GM21737 (cell line): ENCODE results near the gene LIMCH1.

Experiments used
- ATAC-seq: cut with Tn5 transposase; IDR thresholded peaks from one replicate; pipeline ENCODE4 v1.9.1; 2021; ENCODE audit warnings: mild to moderate bottlenecking, moderate library complexity; ENCODE audit not compliant: unreplicated experiment

Gene LIMCH1

DNA sequence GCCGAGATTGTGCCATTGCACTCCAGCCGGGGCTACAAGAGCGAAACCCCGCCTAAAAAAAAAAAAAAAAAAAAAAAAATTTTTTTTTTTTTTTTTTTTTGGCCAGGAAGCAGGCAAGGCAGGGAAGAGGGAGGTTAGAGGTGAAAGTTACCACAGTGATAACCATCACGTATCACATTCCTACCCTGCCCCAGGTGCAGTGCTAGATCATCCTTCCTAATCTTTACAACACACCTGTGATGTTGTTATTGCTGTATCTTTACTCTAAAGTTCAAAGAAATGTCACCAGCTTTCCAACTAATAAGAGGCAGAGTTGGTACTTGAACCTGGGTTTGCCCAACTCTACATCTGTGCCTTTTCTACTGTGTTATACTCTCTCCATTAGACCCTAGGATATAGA lies 7.2 kb upstream of the LIMCH1 start:
- no peak for ATAC-seq

DNA sequence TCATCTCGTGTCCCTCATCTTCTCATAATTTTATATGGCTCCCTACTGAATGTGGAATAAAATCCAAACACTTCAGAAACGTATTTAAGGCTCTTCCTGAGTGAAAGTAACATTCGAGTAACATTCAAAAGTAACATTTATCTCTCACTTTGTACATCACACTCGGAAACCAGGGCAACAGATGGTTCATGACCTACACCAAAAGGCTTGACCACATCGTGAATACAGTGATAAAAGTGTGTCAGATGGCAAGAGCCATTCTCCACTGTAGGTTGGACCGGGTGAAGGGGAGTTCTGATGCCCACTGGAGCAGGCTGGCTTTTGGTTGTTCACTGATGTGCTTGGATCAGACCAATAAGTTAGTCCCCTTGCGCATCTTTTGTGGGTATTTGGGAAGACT lies 5.6 kb upstream of the LIMCH1 start:
- no peak for ATAC-seq

DNA sequence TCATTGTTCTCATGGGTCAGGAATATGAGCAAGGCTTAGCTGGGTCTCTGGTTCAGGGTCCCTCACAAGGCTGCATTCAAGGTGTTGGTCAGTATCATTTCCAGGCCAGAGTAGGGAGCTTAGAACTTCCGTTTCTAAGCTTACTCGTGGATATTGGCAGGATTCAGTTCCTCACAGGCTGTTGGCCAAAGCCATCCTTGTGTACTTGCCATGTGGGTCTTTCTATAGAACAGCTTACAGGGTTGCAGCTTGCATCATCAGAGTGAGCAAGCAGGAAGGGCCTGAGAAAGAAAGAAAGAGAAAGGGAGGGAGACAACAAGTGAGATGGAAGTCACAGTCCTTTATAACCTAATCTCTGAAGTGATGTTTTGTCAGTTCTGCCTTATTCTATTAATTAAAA lies 5.1 kb upstream of the LIMCH1 start:
- no peak for ATAC-seq

DNA sequence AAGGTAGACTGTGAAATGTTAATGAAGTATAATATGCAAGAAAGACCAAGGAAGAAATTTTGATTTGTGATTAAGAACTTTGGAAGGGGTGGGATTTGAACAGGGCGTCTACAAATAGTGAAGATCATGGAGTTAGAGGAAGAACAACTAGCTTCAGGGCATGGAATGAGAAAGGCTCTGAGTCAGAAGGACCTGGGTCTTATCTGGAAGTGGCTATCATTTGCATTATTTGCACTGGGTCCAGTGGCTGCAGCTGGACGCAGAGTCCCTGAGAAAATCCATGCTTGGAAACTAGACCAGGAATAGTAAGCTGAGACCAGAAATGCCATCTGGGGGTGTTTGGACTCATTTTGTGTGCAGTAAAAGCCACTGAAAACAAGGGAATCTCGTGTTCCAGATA lies 4.3 kb upstream of the LIMCH1 start:
- no peak for ATAC-seq

DNA sequence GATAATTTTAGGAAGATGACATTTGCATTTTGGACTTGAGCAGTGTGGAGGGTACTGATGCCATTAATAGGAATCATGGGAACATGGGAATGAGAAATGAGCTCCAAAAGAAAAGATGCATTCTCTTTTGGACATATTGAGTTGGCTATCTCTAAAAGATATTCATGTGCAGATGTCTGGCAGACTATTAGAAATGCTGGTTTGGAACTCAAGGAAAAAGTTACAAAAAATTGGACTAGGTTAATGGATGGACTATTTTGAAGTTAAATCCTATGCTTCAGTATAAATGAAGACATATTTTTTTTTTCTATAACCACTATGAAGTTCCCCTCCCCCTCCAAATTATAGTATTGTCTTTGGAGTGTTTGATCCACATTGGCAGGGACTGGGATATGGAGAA lies 3.6 kb upstream of the LIMCH1 start:
- no peak for ATAC-seq

DNA sequence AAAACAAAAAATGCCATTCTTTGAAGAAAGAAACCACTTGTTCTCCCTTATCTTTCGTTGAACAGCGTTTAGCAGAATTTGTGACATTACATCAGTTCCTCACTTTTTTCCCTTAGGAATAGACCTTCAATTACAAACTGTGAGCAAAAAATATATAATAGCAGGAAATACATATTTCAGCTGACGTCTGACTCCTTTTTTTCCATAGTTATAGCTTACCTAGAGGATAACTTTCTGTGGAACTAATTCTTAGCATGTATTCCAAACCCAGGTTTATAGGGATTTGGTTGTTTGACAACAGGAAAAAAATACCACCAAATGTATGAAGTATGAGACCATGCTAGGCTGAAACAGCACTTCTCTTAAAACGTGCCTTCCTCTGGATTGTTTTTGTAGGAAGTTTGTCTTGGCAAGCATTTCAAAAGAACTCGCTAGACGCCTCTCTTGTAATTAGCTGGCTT lies 2.0 kb upstream of the LIMCH1 start:
- ATAC-seq, result no peak

DNA sequence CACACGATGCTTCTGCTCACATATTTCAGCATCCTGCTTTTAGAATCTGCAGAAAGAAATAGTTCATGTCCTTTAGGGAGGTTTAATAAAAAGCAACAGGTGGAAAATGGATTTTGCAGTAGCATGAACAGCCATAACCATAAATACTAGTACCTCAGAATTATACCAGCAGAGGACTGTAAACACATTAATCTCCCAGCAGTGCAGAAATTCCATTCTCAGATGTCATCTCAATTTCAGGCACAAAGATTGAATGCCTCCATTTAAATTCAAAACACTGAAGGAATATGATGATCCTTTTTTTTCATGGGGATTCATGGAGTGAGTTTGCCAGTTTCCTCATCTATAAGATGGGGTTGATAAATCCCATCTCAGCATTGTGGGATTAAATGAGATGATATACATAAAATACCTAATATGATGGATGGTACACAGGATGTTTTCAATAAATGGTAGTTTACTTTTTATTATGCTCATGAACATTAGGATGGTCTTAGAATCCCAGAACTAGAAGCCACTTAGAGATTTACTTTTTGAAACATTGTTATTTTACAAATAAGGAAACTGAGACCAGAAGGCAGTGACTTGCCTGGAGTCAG lies 566 bp upstream of the LIMCH1 start:
- ATAC-seq, result no peak

DNA sequence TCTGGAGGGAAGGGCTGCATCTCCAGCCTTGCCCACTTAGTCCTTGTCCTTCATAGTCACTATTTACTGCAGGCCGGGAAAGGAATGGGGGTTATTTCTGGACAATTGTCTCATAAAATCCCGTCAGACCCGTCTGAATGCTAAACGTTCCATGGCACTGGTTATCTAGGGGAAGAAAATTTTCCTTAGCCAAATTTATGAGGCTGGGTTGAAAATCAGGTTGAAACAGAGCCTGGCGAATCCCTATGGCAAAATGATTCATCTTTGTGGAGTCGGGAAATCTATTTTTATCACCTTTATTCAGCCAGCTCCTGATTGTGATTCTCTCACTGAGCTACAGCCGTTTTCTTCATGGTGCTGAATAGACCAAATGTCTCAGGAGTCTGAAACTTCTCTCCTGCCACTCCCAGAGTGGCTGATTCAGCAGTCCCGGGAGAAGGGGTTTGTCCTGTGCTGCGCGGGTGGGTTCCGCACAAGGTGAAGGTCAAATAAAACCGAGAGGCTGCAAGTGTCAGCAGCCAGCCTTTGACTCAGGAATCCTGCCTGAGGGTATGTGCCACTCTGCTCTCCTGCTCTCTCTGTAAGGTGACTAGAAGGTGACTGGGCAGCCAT lies 1.0 kb downstream of the LIMCH1 start:
- ATAC-seq, result no peak

DNA sequence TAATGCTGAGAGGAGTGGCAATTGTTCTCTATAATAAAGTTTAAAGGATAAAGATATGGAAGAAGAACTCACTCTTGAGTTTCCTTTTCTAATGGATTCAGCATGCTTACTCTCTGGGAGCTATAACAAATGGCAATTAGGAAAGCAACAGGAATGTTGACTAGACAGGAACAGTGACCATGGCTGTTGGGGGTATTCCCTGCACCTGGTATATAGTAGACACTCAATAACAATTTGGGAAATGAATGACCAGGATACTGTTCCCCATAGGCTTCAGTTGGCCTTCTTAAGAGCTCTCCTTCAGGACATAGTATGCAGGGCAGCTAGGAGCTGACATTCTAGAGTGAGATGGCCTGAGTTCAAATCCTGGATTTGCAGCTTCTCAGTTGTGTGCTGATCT lies 1.8 kb downstream of the LIMCH1 start:
- ATAC-seq, result no peak

DNA sequence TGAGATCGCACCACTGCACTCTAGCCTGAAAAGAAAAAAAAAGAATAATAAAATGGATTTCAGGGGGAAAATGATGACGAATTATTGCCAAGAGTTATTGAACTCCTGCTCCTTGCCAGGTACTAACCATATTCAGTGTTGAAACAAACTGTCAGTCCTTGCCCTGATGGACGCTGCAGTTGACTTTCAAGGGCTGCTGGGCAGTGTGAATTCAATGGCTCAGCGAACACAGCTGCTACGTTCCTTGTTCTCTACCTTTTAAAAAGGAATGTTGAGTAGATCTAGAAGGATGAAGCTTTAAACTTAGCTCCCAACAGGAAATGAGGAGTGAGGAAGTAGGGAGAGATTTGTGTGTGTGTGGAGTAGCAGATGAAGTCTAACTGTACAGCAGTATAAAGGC lies 2.7 kb downstream of the LIMCH1 start:
- no peak for ATAC-seq

DNA sequence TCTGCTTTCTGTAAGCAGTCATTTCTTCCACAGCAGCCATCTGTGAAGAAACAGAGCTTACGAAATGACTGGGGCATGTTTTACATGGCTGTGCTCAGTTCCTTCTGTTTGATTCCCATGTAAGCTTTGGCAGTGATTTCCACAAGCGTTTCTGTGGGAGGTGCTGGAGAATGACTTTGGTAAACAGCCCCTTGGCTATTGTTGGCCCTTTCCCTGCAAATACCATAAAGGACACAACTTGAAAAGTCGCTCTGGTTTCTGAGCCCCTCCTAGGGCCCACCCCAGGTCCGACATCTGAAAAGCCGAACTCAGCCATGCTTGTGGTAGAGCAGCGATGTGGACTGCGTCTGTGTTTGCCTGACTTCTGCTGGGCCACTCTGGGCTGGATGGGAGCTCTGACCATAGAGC lies 3.7 kb downstream of the LIMCH1 start:
- no peak for ATAC-seq

DNA sequence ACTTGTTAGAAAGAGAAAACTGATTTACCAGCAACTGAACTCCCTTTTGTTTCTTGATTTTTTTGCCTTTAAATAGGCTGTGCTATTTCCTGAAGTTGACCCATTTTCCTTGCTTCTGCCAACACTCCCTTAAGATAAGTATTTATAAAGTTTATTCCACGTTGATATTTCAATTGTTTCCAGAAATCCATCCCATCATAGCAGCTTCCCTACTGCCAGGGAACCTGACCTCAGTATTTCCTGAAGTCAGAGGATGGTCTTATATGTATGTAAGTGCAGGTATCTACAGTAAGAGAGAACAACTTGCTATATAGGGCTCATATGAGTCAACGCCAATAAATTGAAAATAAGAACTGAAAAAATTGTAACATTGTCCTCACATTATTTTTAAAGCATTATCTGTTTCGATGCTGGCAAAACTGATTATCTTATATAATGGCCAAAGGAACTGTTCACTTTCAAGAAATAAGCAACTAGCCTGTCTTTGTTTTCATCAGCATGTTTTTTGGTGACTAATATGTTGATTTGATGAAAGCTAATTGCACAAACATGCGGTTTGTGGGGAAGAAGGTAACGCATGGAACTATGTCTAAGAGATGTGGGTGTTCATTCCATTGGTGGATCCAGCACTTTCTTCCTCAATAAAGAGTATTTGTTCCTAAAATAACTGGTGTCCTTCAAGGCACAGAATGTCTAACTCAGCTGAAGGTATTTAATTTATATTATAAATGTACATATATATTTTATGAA lies 4.7 kb downstream of the LIMCH1 start:
- no peak for ATAC-seq

DNA sequence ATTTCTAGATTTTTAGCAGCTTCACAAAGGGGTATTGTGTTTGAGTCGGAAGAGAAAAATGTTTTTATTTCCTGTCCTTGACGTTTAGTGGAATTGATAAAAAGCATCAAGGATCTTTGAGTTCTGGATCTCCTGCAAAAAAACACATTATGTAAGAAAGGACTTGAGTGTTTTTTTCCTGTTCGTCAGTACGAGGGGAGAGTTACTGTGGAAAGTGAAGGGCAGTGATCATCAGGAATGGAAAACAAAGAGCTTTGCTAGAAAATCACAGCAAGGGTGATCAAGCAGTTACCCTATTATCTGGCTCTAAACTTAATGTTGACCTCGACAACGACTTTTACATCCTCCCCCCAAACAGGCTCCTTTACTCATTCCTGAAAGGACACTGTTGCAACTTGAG lies 7.3 kb downstream of the LIMCH1 start:
- ATAC-seq, result no peak

DNA sequence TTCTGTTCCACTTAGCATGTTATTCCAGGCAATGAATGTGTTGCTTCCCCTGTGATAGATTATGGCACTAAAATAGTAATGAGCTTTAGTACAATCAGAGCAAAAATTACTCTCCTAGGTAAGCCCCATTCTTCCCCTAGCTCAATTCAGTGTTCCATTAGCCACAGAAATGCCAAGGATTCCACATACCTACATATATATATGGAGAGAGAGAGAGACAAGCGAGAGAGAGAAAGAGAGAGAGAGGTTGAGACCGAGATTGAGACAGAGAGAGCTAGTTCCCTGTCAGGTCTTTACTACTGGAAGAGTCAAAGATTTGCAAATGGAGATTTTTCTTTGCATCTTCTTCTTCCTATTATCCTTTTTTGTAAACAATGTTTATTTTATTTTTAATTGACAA lies 8.7 kb downstream of the LIMCH1 start:
- ATAC-seq, result no peak

DNA sequence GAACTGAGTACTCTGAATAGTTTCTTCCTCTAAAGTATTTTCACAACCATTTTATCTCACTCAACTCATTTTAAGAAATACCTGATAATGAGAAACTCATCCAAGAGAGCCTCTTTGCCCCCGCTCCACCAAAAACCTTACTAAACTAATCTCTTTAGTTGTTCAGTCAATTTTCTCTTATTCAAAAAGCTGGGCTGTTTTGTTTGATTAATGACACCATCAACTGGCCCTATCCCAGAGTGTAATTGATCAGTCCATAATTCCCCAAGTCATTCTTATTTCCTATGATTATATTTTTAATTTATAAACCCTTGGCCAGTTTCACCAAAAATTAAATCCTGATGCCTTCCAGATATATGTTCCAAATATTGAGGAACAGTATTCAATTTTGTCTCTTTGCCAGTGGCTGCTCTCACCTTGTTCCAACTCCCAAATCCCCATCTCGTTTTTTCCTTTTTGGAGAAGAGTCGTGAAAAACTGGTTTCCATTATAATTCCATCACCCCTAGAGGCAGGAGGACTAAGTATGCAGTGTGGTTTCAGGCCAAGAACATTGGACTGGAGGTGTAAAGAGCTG lies 10.4 kb downstream of the LIMCH1 start:
- ATAC-seq, result no peak

DNA sequence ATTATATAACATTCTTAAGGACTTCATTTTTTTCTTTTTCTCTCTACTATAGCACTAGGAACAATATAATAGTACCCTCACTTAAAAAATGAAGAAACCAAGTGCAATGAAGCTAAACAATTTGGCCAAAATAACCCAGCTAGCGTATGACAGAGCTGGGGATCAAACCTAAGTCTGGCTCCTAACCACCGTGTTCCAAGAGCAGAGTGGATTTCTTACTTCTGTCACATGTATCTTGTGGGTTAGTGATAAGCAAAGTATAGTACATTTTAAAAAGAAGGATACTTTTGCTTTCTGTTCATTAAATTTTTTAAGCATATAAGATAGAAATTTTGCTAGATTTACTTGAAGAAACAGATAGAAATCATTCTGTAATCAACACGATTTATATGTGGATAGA lies 11.5 kb downstream of the LIMCH1 start:
- ATAC-seq, result no peak

DNA sequence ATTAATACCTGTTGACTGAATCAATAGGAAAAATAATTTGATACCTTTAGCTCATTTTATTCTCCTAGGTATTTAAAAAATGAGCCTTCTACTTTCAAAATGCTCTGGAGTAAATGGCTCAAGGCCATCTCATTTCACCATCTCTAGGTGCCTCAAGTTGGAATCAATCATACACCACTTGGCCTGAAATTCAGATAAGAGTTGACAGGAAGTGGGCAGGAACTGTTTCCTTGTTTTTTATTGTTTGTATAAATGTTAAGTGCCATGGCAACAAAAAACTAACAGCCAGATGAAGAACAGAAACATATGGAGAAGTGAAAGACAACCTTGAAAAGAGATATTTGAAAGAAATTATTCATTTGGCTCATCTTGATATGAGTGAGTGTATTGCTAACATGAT lies 12.4 kb downstream of the LIMCH1 start:
- ATAC-seq, result no peak

DNA sequence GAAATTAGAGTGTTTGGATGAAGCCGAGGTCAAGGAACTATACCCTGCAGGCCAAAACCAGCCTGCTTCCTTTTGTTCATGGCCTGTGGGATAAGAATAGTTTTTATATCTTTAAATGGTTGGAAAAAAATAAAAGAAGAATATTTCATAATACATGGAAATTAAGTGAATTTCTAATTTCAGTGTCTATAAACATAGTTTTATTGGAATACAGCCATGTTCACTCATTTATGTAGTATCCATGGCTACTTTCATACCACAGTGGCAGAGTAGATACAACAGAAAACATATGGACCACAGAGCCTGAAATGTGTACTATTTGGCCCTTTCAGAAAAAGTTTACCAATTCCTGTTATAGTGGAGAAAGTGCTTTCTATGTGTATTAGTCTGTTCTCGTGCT lies 13.6 kb downstream of the LIMCH1 start:
- no peak for ATAC-seq

DNA sequence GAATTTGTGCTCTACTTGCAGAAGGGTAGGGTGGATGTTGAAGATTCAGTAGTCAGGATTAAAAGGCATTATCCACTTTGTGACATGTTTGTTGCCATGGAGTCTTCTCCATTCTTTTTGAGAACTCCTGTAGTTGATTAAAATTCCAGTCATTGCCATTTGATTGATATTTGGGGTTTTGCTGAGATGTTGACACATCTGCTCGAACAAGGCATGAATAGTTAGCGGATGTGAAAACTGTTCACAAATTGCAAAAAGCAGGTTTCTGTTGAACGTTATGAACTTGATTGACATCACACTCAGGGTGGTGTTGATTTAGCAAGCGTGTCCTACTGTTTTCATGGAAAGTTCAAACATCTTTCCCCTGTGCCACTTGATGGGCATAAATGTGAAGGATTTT lies 16.9 kb downstream of the LIMCH1 start:
- no peak for ATAC-seq

DNA sequence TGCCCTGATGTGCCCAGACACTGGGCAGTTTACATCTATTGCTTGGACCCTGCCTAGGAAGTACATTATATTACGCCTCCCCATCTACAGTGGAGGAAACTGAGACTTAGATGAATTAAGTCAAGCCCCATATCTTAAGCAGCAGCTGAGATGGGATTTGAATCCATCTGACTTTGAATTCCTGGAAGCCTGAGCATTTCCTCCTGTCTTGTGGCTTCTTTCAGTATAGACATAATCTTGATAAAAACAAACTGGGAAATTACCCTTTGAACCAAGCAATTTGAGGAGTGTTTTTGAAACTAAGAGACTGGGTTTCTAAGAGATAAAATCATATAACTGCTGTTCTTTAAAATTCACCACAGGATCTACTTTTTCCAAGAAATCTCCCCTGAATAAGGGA lies 18.6 kb downstream of the LIMCH1 start:
- no peak for ATAC-seq

DNA sequence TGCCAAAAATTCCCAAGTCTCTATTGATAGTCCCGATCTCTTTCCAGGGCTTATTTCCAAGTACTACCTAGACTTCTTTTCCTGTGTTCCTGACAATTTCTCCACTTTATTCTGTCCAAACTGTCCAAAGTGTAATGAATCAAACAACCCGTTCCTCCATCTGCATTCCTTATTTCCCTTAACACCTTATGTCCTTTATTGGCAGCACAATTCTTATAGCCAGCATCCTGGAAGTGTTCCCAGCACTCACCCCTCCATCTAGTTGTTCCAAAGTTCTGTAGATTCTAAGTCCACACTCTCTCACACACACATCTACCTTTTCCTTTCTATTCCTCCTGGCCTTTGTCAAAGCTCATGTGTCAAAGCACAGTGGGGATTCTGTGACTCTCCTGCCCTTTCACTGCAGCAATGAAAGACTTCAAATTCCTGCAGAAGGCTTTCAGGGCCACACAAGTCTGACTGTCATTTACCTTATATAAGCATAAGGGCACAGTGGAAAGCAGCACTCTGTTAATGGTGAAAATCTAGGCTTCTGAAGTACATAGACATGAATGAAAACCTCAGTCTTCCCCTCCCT lies 22.1 kb downstream of the LIMCH1 start:
- no peak for ATAC-seq

DNA sequence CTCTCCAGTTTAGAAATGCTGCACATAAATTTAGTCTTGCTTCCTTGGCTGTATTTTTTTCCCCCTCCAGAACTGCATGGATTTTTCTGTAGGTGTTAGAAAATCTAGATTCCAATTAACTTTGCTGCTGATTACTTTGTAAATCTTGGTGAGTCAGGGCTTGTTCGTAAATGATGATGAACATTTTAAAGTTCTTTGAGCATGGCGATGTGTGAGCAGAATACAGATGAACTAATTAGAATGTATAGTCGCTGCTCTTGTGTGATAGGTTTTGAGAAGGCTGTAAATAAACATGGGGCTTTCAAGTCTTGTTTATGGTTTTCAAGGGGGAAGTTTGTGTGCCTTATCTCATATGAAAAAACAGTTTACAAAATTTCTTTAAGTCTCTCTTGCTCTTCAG lies 23.3 kb downstream of the LIMCH1 start:
- ATAC-seq, result no peak
